ENCODE results near the gene HSD17B13. TPM values are rescaled to one million over a fixed set of nuclear protein-coding genes. Genes with fewer than 3 reads are reported as not detected.
A peak's percentile ranks its signal among the peaks of the same experiment; 100 is the strongest.

The HSD17B13 gene
- total RNA-seq (0.32 and 0.39 TPM in 2 replicates), polyA plus RNA-seq (0.46 and 0.63 TPM in 2 replicates), polyA minus RNA-seq (not detected in 2 replicates)
- total RNA-seq (2013): 0.49 TPM

- no peak for ATAC-seq (ENCODE audit: low read depth)
- Histone ChIP-seq H3K4me2 (replicated peaks; ENCODE audit: low read depth, low read length, poor library complexity, severe bottlenecking) (no peak within 1 kb of the TSS), H3K4me3 (ENCODE audit: control extremely low read depth in 1 of 5, extremely low read depth in 1 of 5, insufficient read depth in 1 of 5, low read depth in 2 of 5, low read length in 4 of 5) (no peak within 1 kb of the TSS), H3K4me1 (ENCODE audit: control insufficient read depth in 2 of 2, insufficient read depth in 2 of 2, low read length in 2 of 2) (no peaks in the 10 kb centered on the region), H3K36me3 (replicated peaks in 1 of 2; ENCODE audit: control extremely low read depth in 1 of 2, control insufficient read depth in 1 of 2, extremely low read depth in 1 of 2, insufficient read depth in 2 of 2, low read length in 1 of 2) (no peaks in the 10 kb centered on the region), H3K9ac (ENCODE audit: low read length) (no peak within 1 kb of the TSS), H4K20me1 (ENCODE audit: control insufficient read depth, insufficient read depth, low read length, poor library complexity, severe bottlenecking) (no peaks in the 10 kb centered on the region), H3K27me3 (replicated peaks in 1 of 4; ENCODE audit: control extremely low read depth in 1 of 4, control insufficient read depth in 3 of 4, insufficient read depth in 4 of 4, low read length in 3 of 4) (no peaks in the 10 kb centered on the region), H3K27ac (ENCODE audit: low read length in 2 of 2) (no peak within 1 kb of the TSS), H3K9me3 (ENCODE audit: control extremely low read depth in 1 of 3, control insufficient read depth in 2 of 3, insufficient read depth in 1 of 3, low read length in 2 of 3) (peaks cover 0 to under 1% (median 0%) of the 10 kb centered on the region in 3 donors), H2AFZ (ENCODE audit: insufficient read depth, low read depth, low read length, poor library complexity, severe bottlenecking) (no peak within 1 kb of the TSS), H3K79me2 (ENCODE audit: control insufficient read depth, insufficient read depth, low read length) (no peaks in the 10 kb centered on the region)
- no peak for DNase-seq
- TF ChIP-seq, protein P1, sequence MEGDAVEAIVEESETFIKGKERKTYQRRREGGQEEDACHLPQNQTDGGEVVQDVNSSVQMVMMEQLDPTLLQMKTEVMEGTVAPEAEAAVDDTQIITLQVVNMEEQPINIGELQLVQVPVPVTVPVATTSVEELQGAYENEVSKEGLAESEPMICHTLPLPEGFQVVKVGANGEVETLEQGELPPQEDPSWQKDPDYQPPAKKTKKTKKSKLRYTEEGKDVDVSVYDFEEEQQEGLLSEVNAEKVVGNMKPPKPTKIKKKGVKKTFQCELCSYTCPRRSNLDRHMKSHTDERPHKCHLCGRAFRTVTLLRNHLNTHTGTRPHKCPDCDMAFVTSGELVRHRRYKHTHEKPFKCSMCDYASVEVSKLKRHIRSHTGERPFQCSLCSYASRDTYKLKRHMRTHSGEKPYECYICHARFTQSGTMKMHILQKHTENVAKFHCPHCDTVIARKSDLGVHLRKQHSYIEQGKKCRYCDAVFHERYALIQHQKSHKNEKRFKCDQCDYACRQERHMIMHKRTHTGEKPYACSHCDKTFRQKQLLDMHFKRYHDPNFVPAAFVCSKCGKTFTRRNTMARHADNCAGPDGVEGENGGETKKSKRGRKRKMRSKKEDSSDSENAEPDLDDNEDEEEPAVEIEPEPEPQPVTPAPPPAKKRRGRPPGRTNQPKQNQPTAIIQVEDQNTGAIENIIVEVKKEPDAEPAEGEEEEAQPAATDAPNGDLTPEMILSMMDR (IDR thresholded peaks at IDR 0.05): no peak
- TF ChIP-seq EZH2 (IDR thresholded peaks at IDR 0.05; ENCODE audit: borderline replicate concordance, insufficient read depth, low read depth, low read length, poor library complexity, severe bottlenecking): no peak
- Mint-ChIP-seq H3K4me3 (no peak within 1 kb of the TSS), H3K4me1 (no peaks in the 10 kb centered on the region), H3K27ac (no peak within 1 kb of the TSS), H3K27me3 (no peaks in the 10 kb centered on the region), H3K9me3 (ENCODE audit: insufficient read depth) (no peaks in the 10 kb centered on the region)
- ChIA-PET CTCF (no interaction called here), POLR2A (no interaction called here)
- intact Hi-C loops (cut with micrococcal nuclease): no loop called here
- 86% methylated on average over 1 of the region's 2 CpGs for WGBS (ENCODE audit: insufficient coverage)
Measured at GRCh38 chr4:87322754-87323153, at the start of gene HSD17B13. TSS of gene HSD17B13 (minus strand) at chr4:87322882. CDS start at chr4:87322841, 41 bp downstream.

GRCh38 chr4:87370068-87370467 lies 47.4 kb upstream of the HSD17B13 start:
- Mint-ChIP-seq H3K27ac (no peak overlapping the region), H3K4me3 (no peak overlapping the region), H3K4me1 (peaks cover 5% of the 10 kb centered on the region), H3K9me3 (ENCODE audit: insufficient read depth) (no peaks in the 10 kb centered on the region), H3K27me3 (no peaks in the 10 kb centered on the region)
- intact Hi-C loops (cut with micrococcal nuclease): no loop called here
- no peak for DNase-seq
- WGBS (ENCODE audit: insufficient coverage): no CpG with 5 or more reads among the region's 2 CpGs
- Histone ChIP-seq H3K79me2 (ENCODE audit: control insufficient read depth, insufficient read depth, low read length) (peaks cover 4% of the 10 kb centered on the region), H4K20me1 (ENCODE audit: control insufficient read depth, insufficient read depth, low read length, poor library complexity, severe bottlenecking) (no peaks in the 10 kb centered on the region), H3K4me2 (replicated peaks; ENCODE audit: low read depth, low read length, poor library complexity, severe bottlenecking) (no peak overlapping the region), H3K27ac (ENCODE audit: low read length in 2 of 2) (peak overlapping the region in 1 of 2 donors; percentile 26), H3K36me3 (replicated peaks in 1 of 2; ENCODE audit: control extremely low read depth in 1 of 2, control insufficient read depth in 1 of 2, extremely low read depth in 1 of 2, insufficient read depth in 2 of 2, low read length in 1 of 2) (peaks cover 17 to 64% of the 10 kb centered on the region in 2 experiments), H3K4me1 (ENCODE audit: control insufficient read depth in 2 of 2, insufficient read depth in 2 of 2, low read length in 2 of 2) (no peaks in the 10 kb centered on the region), H2AFZ (ENCODE audit: insufficient read depth, low read depth, low read length, poor library complexity, severe bottlenecking) (no peak overlapping the region), H3K9me3 (ENCODE audit: control extremely low read depth in 1 of 3, control insufficient read depth in 2 of 3, insufficient read depth in 1 of 3, low read length in 2 of 3) (no peaks in the 10 kb centered on the region), H3K27me3 (replicated peaks in 1 of 4; ENCODE audit: control extremely low read depth in 1 of 4, control insufficient read depth in 3 of 4, insufficient read depth in 4 of 4, low read length in 3 of 4) (no peaks in the 10 kb centered on the region), H3K4me3 (ENCODE audit: control extremely low read depth in 1 of 5, extremely low read depth in 1 of 5, insufficient read depth in 1 of 5, low read depth in 2 of 5, low read length in 4 of 5) (no peak overlapping the region), H3K9ac (ENCODE audit: low read length) (no peak overlapping the region)
- CTCF ChIA-PET: interaction anchor here (1.1 to 15.1 kb wide), 2 partner anchors 10 to 96 kb away, joined by 3 to 269 read pairs; no protein-coding TSS in a partner anchor
- TF ChIP-seq, protein P1 (IDR thresholded peaks at IDR 0.05): no peak
- TF ChIP-seq EZH2 (IDR thresholded peaks at IDR 0.05; ENCODE audit: borderline replicate concordance, insufficient read depth, low read depth, low read length, poor library complexity, severe bottlenecking): no peak
- no peak for ATAC-seq (ENCODE audit: low read depth)
- POLR2A ChIA-PET: no interaction called here
